Stimulated activated CD8-positive, alpha-beta memory T cell treated with anti-CD3 and anti-CD28 coated beads, Interleukin-7, amount 100 ng/mL, for 48 hours (primary cell): ENCODE results near the gene KLK5.
"Not testable (repeated sequence)": the region's sequence is repeated elsewhere in the genome, so short reads cannot be mapped to it uniquely, and the experiment has no call there.

Experiments
- DNase-seq, 2 donors: peaks; one replicate each; pipeline ENCODE4 v3.0.0-alpha.2; 2020; ENCODE audit warnings: low read depth in 1 of 2; ENCODE audit errors: extremely low read depth in 1 of 2

Gene KLK5

DNA sequence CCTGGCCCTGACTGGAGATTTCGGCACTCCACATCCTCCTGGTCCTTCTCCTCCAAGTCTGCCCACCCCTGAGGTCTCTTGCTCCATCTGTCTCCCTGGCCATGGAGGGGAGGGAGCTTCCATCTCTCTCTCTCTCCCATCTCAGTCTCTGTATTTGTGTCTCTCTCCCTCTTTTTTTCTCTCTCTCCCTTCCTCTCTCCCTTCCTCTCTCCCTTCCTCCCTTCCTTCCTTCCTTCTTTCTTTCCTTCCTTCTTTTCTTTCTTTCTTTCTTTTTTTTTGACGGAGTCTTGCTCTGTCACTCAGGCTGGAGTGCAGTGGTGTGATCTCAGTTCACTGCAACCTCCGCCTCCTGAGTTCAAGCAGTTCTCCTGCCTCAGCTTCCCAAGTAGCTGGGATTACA is 17.0 kb upstream of the KLK5 start:
- not testable (repeated sequence) for DNase-seq

DNA sequence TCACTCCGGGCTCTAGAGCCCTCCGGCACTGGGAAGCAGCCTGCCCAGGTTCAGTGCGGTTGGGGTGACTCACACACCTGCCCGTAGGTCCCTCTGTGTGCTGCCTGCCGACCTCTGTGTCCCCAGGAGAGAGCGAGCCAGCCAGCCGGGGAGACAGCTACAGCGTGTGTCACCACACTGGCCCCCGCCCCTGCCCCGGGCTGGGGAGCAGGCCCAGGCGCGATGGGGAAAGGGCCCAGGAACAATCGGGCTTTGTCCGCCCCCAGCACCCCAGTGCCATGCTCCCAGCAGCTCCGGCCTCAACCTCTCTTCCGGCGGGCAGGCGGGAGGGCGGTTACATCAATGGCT is 16.5 kb upstream of the KLK5 start, which contains the start of gene KLK6:
Gene KLK6 (minus strand): TSS at position 179 of the 348 bp plus-strand sequence. CDS start 1,487 bp downstream, outside the sequence.
- no peak for DNase-seq

DNA sequence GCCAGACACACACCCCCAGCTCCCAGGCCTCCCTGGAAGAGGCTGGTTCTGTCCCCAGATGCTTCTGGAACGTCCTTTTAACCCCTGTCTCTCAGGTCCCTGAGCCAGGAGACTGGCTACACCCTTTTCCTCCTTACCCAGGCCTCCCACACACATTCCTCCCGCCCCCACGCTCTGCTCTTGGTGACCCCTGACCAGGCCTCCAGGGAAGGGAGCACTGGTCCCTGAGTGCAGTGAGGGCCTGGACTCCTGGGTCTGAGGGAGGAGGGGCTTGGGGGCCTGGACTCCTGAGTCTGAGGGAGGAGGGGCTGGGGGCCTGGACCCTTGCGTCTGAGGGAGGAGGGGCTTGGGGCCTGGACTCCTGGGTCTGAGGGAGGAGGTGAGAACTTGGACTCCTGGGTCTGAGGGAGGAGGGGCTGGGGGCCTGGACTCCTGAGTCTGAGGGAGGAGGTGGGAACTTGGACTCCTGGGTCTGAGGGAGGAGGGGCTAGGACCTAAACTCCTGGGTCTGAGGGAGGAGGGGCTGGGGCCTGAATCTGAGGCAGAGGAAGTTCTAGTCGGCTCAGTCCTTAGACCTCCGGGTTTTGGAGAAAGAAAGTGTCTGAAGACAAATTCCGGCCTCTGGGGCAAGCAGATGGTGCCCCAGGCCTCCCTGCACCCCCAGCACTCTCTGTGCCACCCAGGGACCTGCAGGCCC is 16.0 kb upstream of the KLK5 start:
- DNase-seq: no peak

DNA sequence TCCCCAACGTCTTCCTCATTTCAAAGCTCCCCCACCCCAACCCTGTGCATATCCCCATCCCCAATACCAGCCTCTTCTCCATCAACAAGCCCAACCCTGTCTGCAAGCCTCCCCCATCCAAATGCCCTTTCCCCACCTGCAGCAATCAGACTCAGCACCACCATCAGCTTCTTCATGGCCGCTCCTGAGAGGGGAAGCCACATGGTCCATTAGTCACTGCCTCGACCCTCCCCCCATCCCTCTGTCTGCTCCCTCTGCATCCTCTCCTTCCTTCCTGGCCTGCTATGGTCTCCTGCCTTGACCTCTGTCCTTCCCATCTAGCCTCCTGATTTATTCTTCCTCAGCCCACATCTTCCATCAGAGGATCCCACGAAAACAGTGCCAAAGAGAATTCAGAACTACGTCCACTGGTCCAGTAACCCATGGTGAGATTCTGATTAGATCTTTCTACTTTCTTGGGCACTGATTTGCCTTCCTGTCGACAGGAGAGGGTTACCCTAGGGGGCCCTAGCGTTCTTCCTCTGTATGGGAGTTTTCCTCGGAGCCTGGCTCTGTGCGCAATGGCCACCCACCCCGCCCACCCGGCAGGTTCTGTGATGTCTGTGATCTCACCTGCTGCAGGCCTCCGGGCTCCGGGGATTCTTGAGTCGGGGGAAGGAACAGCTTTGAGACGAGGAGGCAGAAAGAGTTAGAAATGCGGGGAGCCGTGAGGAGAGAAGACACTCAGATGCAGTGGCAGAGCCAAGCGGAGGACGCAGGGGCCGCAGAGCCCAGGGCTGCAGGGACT is 15.3 kb upstream of the KLK5 start:
- no peak for DNase-seq

DNA sequence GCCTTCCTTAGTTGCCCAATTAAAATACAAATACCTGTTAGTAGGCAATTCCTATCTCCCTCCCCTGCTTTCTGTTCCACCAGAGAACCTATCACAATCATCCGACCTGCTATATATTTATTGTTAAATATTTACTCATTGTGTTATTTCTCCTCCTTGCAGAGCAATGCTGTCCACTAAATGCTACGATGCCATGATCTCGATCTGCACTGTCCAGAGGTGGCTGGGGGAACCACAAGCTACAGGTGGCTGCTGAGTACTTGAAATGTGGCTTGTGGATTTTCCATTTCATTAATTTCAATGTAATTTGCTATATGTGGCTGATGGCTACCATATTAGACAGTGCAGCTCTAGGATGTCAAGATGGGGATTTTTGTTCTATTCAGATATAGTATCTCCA is 11.4 kb upstream of the KLK5 start:
- no peak for DNase-seq

DNA sequence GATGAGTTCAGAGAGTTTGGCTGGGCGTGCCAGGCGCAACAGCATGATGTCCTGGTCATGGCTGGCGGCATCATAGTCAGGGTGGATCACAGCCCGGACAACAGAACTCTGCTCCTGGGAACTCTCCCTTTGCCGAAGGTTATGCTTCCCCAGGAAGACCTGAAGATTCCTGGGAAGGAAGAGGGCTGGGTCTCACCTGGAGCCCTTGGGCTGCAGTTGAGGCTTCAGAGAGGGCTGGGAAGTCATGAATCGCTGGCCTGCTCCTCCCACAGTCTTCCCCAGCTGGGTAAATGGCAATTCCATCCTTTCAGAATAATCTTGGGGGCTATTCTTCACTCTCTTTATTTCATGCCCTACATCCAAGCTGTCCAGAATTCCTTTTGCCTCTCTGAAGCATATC is 10.5 kb upstream of the KLK5 start:
- DNase-seq: no peak

DNA sequence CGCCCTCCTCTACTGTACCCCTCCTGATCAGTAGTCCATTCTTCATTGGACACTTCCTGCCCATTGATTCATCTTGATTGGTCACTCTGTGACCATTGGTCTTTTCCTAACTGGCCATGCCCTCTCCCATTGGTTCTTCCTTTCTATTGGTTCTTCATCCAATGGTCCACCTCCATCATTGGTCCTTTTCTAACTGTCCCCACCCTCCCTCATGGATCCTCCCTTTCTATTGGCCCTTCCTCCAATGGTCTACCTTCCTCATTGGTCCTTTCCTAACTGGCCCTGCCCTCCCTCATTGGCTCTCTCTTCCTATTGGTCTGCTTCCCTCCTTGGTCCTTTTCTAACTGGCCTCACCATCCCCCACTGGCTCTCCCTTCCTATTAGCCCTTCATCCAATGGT is 9.4 kb upstream of the KLK5 start:
- DNase-seq: no peak

DNA sequence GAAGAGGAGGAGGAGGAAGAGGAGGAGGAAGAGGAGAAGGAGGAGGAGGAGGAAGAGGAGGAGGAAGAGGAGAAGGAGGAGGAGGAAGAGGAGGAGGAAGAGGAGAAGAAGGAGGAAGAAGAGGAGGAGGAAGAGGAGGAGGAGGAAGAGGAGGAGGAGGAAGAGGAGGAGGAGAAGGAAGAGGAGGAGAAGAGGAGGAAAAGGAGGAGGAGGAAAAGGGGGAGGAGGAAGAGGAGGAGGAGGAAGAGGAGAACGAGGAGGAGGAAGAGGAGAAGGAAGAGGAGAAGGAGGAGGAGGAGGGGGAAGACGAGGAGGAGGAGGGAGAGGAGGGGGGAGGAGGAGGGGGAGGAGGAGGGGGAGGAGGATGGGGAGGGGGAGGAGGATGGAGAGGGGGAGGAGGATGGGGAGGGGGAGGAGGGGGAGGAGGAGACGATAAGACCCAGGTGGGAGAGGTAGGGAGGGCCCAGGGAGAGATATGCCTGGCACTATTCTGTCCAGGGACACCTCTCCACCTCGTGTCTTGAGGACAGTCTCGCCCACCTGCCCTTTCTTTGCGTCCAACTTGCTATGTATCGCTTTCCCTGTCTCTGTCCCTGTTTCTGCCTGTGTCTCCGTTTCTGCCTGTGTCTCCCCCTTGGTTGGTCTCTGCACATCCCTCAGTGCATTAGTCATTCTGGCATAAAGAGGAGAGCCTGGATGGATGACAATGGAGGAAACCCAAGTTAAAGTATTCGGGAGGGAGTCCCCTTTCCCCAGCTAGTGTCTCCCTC is 7.1 kb upstream of the KLK5 start:
- DNase-seq: no peak

DNA sequence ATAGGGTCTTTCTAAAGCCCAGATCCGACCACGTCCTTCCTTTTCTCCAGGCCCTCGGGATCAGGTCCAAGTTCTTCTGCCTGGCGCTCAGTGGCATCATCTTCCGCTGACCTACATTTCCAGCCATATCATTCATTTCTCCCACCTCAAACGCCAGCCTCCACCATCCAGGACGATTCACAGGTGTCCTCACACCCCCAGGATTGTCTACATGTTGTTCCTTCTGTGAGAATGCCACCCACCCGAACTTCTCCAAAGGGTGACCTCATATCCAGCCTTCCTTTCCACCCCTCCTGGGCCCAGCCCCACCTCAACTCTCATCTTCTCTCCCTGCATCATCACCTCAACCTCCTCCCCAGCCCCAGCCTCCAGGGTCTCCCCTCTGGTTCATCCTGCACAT is 4.7 kb upstream of the KLK5 start:
- DNase-seq: no peak

DNA sequence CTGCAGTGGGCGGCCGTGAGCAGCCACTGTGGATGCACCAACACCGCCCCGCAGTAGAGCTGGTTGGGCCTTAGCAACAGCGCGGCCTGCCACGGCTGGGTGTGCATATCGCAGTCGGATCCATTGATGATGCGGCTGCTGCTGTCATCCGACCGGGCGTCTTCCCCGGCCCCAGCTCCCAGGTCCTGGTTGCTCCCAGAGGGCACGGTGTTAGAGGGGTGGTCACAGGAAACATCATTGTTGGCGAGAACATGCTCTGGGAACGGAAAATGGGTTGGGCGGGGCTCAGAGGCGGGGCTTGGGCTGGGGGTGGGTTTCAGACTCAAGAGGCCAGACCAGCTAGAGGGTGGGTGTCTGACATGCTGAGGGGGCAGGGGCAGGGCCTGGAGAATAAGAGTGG is 3.0 kb downstream of the KLK5 start:
- no peak for DNase-seq

DNA sequence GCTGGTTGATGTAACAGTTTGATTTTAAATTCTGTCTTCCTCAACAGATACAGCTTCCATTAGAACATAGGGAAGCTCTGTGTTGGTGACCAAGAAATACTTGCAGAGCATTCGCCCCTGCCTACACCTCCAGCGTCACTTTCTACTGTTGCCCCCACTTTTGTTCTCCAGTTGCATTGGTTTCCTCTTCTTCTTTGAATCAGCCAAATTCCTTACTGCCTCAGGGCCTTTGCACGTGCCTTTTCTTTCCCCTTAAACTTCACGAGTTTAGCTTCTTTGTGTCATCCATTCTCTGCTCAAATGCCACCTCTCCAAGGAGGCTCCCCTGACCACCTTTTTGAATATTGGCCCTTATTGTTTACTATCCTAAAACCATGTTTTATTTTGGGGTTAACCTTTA is 5.7 kb downstream of the KLK5 start:
- DNase-seq: no peak

DNA sequence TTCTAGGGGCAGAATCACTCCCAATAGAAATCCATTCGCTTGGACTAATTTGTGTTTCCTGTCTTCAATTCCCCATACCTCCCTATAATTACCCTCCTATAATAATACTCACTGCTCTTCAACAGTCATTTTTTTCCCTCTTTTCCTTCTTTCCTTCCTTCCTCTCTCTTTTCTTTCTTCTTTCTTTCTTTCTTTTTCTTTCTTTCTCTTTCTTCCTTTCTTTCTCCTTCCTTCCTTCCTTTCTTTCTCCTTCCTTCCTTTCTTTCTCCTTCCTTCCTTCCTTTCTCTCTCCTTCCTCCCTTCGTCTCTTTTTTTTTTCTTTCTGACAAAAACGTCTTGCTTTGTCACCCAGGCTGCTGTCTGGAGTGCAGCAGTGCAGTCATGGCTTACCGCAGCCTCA is 8.0 kb downstream of the KLK5 start:
- DNase-seq: no peak

DNA sequence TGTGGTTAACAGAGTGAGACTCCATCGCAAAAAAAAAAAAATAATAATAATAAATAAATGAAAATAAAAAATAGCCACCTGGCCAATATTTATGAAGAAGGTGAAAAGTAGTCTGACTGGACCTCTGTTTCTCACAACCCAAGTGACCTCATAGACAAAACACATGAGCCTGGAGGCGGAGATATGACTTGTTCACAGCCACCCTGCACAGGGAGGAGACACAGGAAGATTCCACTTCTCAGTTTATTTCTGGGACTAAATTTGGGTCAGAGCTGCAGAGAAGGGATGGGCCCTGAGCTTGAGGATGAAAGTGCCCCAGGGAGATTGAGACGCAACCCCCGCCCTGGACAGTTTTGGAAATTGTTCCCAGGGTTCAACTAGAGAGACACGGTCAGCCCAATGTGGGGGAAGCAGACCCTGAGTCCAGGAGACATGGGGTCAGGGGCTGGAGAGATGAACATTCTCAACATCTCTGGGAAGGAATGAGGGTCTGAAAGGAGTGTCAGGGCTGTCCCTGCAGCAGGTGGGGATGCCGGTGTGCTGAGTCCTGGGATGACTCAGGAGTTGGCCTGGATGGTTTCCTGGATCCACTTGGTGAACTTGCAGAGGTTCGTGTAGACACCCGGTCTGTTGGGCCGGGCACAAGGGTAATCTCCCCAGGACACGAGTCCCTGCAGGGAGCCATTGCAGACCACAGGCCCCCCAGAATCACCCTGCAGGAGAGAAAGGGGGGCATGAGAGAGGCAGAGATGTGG is 9.6 kb downstream of the KLK5 start:
- DNase-seq: no peak

DNA sequence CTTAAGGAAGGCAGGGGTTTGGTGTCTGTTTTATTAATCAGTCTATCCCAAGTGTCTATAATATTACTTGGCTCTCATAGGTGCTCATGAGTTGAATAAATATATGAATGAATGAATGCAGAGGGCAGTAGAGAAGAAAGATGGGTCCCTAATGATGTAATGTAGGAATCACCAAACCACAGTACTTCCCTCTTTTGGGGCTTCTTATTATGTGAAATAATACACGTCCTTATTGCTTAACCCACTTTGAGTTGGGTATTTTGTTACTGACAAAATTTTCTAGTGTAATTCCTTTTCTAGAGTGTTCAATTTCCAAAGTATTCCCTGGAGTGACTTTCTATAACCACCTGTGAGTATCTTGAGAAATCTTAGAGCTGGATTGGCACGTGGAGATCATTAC is 13.2 kb downstream of the KLK5 start:
- no peak for DNase-seq

DNA sequence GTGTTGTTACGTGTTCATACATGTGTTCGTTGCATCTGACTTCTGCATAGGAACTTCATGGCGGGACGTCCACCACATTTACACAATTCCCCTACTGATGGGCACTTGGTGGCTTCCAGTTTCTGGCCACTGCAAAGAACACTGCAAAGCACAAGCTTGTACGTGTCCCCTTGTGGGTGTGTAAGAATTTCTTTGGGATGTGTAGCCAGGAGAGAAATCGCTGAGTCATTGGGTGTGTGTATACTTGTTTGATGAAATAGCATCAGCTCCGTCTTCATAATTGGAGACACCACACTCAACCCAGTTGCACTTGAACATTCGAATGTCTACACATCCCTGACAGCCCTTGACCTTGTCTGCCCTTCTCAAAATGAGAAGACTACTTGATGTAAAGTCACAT is 19.2 kb downstream of the KLK5 start:
- no peak for DNase-seq

DNA sequence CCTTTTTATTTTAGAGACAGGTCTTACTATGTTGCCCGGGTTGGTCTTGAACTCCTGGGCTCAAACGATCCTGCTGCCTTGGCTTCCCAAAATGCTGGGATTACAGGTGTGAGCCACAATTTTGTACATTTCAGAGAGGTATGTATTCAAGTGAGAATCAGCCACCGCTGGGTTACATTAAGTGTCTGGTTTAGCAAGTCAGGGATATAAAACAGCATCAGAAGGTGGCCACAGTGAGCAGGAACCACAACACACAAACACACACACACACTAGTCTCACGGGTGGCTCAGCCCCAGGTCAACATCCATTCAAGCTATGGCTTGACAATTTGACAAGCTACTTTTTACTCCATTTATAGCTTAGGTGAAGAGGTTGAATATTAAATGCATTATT is 20.2 kb downstream of the KLK5 start:
- no peak for DNase-seq

DNA sequence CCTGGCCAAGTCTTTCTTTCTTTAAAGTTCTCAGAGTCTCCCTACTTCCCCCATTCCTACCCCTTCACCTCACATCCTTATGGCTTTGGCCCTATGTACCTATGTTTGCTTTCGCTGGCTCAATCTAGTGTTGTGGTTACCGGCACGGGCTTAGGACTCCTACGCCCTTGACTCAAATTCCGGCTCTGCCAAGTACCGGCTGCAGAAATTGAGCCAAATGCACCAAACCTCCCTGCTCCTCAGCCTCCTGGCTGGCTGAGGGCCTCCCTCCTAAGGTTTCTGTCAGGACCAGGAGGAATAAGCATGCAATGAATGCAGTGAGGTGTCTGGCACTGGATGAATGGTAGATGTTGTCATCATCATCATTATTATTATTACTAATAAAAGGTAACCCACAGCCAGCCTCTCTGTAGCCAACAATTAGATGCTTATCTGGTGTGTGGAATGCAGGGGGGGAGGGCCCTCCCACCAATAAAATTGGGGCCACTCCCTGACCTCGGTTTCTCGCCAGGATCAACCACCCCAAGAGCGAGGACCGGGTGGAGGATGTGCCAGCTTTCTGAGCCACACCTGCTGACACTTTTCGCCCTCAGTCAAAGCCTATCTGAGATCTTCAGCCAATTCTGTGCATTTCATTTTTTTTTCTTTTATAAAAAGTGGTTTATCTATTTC is 20.7 kb downstream of the KLK5 start:
- DNase-seq: no peak

DNA sequence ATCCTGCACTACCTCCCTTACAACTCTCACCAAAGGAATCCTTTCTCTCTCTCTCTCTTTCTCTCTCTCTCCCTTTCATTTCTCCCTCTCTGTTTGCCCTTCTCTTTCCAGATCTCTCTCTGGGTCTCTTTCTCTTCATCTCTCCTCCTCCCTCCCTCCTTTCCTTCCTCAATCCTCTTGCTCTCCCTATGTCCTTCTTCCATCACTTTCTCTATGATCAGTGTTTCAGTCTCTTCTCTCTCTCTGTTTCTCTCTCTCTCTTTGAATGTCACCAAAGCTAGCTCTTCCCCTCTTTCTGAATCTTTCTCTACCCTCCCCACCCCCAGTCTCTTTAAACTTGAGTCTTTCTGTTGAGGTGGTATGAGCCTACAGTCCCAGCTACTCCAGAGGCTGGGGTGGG is 21.8 kb downstream of the KLK5 start:
- DNase-seq: no peak

DNA sequence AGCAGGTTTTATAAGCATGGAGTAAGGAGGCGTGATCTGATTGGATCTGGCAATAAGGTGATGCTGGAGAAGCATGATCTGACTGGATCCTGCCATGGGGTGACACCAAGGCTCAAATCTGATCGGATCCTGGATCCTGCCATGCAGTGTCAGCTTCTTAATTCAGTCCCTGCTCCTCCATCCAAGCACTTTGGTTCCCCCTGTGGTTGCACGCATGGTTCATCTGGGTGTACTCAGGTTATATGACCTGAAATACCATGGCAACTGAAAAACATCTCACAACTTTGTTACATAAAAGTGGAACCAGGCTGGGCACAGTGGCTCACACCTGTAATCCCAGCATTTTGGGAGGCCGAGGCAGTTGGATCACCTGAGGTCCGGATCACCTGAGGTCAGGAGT is 24.0 kb downstream of the KLK5 start:
- no peak for DNase-seq

DNA sequence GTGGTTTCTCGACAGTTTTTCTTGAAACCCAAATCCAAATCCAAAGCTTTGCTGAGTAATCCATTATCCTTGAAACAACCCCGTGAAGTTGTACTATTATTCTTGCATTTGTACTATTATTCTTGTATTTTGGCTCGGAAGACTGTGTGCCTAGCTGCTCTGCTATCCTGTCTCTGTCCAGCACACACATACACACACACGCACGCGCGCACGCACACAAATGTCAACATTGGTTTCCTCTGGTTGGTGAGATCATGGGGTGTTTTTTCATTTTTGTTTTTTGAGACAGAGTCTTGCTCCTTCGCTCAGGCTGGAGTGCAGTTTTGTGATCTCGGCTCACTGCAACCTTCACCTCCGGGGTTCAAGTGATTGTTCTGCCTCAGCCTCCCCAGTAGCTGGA is 26.7 kb downstream of the KLK5 start:
- DNase-seq: no peak

DNA sequence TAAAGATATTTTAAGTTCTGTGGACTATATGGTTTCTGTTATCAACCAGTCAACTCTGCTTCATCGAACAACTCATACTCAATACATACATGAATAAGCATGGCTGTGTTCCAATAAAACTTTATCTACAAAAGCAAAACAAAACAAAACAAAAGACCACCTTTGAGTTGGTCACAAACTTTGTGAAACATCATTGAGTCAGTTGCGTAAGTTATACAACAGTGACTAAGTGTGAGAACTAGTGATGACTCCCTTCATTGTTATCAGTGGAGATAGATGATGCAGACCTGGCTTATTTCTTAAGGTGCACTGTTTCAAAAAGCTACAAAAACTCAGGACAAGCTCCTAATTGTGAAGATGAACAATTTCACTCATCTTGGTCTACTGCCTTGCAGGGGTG is 27.1 kb downstream of the KLK5 start:
- DNase-seq: no peak
